ENCODE results near the gene CNTNAP4.

CNTNAP4 gene

DNA sequence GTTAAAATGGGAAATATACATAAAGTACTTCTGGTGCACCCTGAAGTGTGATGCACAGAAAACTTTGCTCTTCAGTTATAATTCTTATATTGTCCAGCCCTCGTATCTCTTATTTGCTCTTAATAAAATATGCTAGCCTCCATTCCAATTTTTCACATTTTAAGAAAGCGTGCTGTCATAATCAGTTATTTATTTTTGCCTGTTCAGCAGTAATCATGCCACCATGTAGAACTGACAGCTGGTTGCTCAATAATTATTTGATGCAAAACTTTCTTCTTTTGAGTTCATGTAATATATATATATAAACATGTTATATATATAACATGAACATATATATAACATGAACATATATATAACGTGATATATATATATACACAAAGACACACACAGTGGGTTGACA lies 294.6 kb downstream of the CNTNAP4 start:
- Histone ChIP-seq H3K27me3 (no peaks in the 10 kb centered on the region), H3K4me3 (no peak overlapping the region), H3K36me3 (no peaks in the 10 kb centered on the region), H3K4me1 (peaks cover 8% of the 10 kb centered on the region), H3K9me3 (no peaks in the 10 kb centered on the region), H3K27ac (no peak overlapping the region), H3K9ac (no peak overlapping the region), H4K20me1 (no peaks in the 10 kb centered on the region), H3K4me2 (no peak overlapping the region)
- no peak for TF ChIP-seq Cebpa-rat (IDR thresholded peaks at IDR 0.05)

DNA sequence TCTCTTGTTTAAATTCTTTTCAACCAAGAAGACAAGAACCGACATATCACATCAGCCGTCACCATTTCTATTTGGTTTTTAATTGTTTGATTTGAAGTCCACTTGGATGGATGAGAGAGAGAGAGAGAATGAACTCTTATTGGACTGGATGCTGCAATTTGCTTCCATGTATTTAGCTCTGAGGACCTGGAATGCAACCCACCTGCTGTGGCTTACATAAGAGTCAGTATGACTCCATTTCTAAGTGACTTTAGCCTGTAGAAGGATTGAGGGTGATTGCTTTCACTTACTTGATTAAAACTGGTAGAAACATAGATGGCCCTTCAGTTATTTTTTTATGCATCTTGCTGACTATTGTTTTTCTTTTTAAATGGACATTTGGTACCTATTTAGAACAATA lies 296.1 kb downstream of the CNTNAP4 start:
- no peak overlapping the region for H3K9ac ChIP-seq
- no peak for TF ChIP-seq Cebpa-rat (IDR thresholded peaks at IDR 0.05)
- no peak overlapping the region for H3K4me2 ChIP-seq
- H4K20me1 ChIP-seq, result no peaks in the 10 kb centered on the region
- H3K27ac ChIP-seq, result no peak overlapping the region
- H3K4me1 ChIP-seq, result peaks cover 8% of the 10 kb centered on the region
- H3K4me3 ChIP-seq, result no peak overlapping the region
- H3K27me3 ChIP-seq, result no peaks in the 10 kb centered on the region
- H3K9me3 ChIP-seq, result no peaks in the 10 kb centered on the region
- H3K36me3 ChIP-seq, result no peaks in the 10 kb centered on the region

DNA sequence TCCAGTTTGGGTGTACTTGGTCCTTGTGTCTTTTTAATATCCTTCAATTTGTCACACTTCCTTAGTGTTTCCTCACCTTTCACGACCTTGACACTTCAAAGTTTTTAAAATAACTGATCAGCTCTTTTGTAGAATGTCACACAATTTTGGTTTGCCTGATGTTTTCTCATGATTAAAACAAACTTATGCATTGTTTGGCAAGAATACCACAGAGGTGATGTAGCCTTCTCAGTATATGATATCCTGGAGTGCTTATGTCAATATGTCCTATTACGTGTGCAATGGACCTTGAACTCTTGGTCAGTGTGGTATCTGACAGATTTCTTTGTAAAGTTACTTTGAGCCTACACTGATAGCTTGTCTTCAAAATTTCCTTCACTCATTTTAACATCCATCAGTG lies 297.4 kb downstream of the CNTNAP4 start:
- H3K4me1 ChIP-seq, result peaks cover 8% of the 10 kb centered on the region
- no peaks in the 10 kb centered on the region for H3K36me3 ChIP-seq
- H3K4me2 ChIP-seq, result no peak overlapping the region
- no peak overlapping the region for H3K4me3 ChIP-seq
- no peaks in the 10 kb centered on the region for H4K20me1 ChIP-seq
- no peak overlapping the region for H3K27ac ChIP-seq
- no peak for TF ChIP-seq Cebpa-rat (IDR thresholded peaks at IDR 0.05)
- H3K9me3 ChIP-seq, result no peaks in the 10 kb centered on the region
- no peak overlapping the region for H3K9ac ChIP-seq
- no peaks in the 10 kb centered on the region for H3K27me3 ChIP-seq

DNA sequence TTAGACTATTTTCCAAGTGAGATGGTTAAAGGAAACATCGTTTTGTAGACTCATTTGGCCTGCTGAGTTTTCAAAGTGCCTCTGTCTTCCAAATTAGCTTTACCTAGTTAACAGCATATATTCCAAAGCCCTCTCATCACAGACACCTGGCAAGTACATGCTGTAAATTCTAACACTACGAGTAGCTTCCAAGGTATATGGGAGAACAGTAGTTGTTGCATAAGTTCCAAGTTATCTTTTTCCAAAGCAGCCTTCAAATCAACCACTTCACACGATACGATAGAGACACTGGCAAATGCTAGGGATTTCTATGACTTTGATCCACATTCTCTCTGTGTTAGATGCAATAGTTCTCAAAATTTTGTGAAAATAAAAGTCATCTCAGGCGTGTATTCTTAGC lies 299.3 kb downstream of the CNTNAP4 start:
- H3K9me3 ChIP-seq, result no peaks in the 10 kb centered on the region
- no peak overlapping the region for H3K4me3 ChIP-seq
- no peak overlapping the region for H3K9ac ChIP-seq
- H3K27ac ChIP-seq, result no peak overlapping the region
- H3K4me1 ChIP-seq, result peaks cover 8% of the 10 kb centered on the region
- no peak for TF ChIP-seq Cebpa-rat (IDR thresholded peaks at IDR 0.05)
- H3K36me3 ChIP-seq, result no peaks in the 10 kb centered on the region
- no peaks in the 10 kb centered on the region for H4K20me1 ChIP-seq
- H3K4me2 ChIP-seq, result no peak overlapping the region
- H3K27me3 ChIP-seq, result no peaks in the 10 kb centered on the region

DNA sequence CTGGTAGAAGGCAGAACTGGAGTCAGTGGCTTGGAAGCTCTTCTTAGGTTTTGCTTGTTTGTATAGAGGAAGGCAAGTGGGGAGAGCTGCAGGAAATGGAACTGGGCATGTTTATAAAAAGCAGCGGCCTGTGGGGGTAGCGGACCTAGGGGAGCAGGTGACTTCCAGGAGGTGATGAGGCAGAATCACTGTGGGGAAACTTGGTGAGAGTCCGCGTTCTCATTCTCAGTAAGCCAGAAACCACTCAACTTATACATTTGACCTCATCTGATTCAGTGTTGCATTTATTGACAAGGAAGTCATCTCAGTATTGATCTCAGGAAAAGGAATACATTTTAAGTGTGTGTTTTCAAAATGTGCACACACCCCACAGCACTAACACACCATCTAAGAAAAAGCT lies 299.8 kb downstream of the CNTNAP4 start:
- H3K4me1 ChIP-seq, result peaks cover 8% of the 10 kb centered on the region
- TF ChIP-seq Cebpa-rat (IDR thresholded peaks at IDR 0.05), result no peak
- no peak overlapping the region for H3K4me2 ChIP-seq

DNA sequence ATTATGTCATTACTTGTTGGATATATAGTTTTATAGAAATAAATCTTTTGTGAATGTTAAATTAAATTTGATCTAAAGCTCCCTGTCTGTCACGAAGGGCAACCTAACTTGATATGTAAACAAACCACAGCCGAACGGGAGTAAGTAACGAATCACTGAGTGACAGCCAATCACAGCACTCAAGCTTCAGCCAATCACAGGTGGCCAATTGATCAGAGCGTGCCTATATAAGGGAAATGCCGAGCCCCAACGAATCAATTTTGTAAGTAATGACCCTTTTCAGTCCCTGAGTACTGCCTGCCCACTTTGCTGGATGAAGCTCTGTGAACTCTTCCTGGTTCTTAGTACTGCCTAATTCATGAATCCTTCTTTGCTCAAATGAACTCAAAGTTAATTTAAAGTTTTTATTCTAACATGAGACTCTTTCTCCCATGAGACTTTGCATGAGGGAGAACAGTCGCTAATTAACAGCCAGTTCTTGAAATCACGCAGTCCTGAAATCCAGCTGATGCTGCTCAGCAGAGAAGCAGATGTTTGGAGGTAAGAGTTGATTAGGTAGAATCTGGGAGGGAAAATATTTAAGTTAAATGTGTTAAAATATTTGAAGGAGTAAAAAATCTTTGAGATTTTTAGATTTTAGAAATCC lies 302.2 kb downstream of the CNTNAP4 start:
- Histone ChIP-seq H3K4me1 (peaks cover 8% of the 10 kb centered on the region), H3K4me3 (no peak overlapping the region), H3K9me3 (no peaks in the 10 kb centered on the region), H3K9ac (no peak overlapping the region), H3K27ac (no peak overlapping the region), H3K36me3 (no peaks in the 10 kb centered on the region), H3K27me3 (no peaks in the 10 kb centered on the region), H3K4me2 (no peak overlapping the region), H4K20me1 (no peaks in the 10 kb centered on the region)
- TF ChIP-seq Cebpa-rat (IDR thresholded peaks at IDR 0.05), result no peak

More for the DNA sequence above, 299.8 kb downstream of the CNTNAP4 start:
- H4K20me1 ChIP-seq, result no peaks in the 10 kb centered on the region
- H3K27me3 ChIP-seq, result no peaks in the 10 kb centered on the region
- H3K4me3 ChIP-seq, result no peak overlapping the region
- no peaks in the 10 kb centered on the region for H3K9me3 ChIP-seq
- no peak overlapping the region for H3K9ac ChIP-seq
- no peaks in the 10 kb centered on the region for H3K36me3 ChIP-seq
- H3K27ac ChIP-seq, result no peak overlapping the region

DNA sequence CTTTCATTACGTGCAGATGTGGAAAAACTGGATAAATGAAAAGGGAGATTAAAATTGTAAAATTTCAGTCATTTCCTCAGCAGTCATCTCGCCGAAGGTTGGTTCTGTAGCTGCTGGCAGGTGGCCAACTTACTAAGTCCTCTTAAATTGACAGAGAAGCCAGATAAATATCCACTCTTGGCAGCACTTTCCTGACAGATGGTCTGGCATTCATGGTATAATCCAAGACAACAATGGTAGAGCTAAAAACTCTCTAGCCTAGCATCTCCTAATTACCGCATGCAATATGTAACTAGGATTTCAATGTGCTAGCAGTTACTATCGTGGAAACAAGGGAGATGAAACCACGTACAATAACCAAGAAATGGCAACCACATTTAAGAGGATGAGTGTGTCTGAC lies 306.3 kb downstream of the CNTNAP4 start:
- Histone ChIP-seq H4K20me1 (no peaks in the 10 kb centered on the region), H3K4me3 (no peak overlapping the region), H3K27ac (no peak overlapping the region), H3K9me3 (no peaks in the 10 kb centered on the region), H3K36me3 (no peaks in the 10 kb centered on the region), H3K9ac (no peak overlapping the region), H3K4me1 (no peaks in the 10 kb centered on the region), H3K27me3 (no peaks in the 10 kb centered on the region), H3K4me2 (no peak overlapping the region)
- TF ChIP-seq Cebpa-rat (IDR thresholded peaks at IDR 0.05), result no peak

DNA sequence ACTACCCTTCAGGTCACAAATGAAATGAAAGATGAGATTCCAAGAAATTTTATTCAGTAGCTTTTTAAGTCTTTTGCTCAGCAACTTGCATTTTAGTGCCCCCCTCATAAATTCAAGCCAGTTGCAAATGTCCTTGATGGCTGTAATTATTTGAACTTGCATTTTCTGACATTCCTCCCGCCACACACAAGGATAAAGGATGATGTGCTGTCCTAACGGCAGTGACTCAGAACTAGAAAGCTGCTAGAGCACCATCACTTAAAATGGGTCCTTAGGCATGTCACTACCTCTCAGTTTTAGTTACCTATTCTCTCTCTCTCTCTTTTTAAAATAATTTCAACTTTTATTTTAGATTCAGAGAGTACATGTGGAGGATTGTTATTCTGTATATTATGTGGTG lies 306.7 kb downstream of the CNTNAP4 start:
- Histone ChIP-seq H3K4me1 (no peaks in the 10 kb centered on the region), H3K9me3 (no peaks in the 10 kb centered on the region), H3K4me2 (no peak overlapping the region), H3K27me3 (no peaks in the 10 kb centered on the region), H3K36me3 (no peaks in the 10 kb centered on the region), H4K20me1 (no peaks in the 10 kb centered on the region), H3K27ac (no peak overlapping the region), H3K9ac (no peak overlapping the region), H3K4me3 (no peak overlapping the region)
- TF ChIP-seq Cebpa-rat (IDR thresholded peaks at IDR 0.05), result no peak

DNA sequence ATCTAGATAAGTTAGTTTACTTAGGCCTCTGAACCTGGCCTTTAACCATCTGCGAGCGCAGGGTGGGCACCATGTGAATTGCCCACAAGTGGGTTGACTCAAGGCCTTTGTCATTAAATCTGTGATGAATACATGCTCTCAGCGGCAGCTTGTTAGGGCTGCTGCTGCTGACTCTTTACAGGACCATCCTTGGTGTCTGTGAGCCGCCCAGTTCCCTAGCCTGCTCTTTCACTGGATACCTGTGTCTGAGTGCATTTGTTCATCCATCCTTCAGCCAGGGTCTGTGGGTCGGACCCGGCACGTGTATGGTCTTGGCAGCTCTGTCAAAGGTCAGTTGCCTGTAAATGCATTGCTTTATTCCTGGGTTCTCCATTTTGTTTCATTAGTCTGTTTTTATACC lies 321.3 kb downstream of the CNTNAP4 start:
- Histone ChIP-seq H3K4me1 (no peaks in the 10 kb centered on the region), H4K20me1 (no peaks in the 10 kb centered on the region), H3K9me3 (no peaks in the 10 kb centered on the region), H3K36me3 (no peaks in the 10 kb centered on the region), H3K27ac (no peak overlapping the region), H3K4me2 (no peak overlapping the region), H3K9ac (no peak overlapping the region), H3K27me3 (no peaks in the 10 kb centered on the region), H3K4me3 (no peak overlapping the region)
- no peak for TF ChIP-seq Cebpa-rat (IDR thresholded peaks at IDR 0.05)

DNA sequence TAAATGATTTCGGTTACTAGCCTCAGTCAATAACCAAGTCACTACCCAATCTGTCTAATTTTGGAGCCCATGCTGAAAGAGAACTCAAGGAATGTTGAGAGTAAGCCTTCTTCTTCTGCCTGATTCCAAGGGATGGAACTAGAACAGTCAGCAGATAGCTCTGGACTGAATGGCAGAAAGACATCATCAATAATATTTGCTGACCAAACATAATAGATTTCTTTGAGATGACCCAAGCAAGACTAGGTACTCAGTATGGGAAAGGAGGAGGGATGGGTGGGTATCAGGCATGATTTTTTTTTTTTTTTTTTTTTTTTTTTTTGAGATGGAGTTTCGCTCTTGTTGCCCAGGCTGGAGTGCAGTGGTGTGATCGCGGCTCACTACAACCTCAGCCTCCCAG lies 330.1 kb downstream of the CNTNAP4 start:
- Histone ChIP-seq H3K36me3 (no peaks in the 10 kb centered on the region), H3K4me1 (no peaks in the 10 kb centered on the region), H3K9me3 (no peaks in the 10 kb centered on the region), H4K20me1 (no peaks in the 10 kb centered on the region), H3K9ac (no peak overlapping the region), H3K27ac (no peak overlapping the region), H3K4me3 (no peak overlapping the region), H3K4me2 (no peak overlapping the region), H3K27me3 (no peaks in the 10 kb centered on the region)
- TF ChIP-seq Cebpa-rat (IDR thresholded peaks at IDR 0.05), result no peak

All from BLaER1 (cell line).